ENCODE data around the gene AMELY.

Gene AMELY

GRCh38 chrY:6911253-6911881, at the start of gene AMELY:
Gene AMELY (minus strand): TSS chrY:6911752. CDS start chrY:6872608, 39,144 bp downstream.
- TF ChIP-seq CTCF (IDR thresholded peaks at IDR 0.05; ENCODE audit: extremely low read depth, missing control alignments), result no peak
- DNase-seq (ENCODE audit: low spot score), result no peak

DNA sequence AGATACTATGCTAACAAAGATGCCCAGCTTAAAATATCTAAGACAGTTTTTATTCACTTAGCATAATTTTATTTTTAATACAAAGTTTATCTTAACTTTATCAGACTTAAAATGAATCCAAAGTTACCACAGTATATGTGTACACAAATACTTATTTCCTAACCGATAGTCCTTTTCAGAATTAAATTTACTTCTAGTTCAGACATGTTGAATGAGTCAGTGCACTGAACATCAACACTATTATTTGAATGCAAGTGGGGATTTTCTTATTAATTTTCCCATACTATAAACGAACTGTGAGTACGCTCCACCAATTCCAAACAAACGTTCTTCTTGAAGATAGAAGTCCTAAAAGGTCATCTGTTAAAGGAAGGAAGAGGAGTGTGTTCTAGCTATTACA, 38.4 kb upstream of the AMELY start:
- no peak for TF ChIP-seq CTCF (IDR thresholded peaks at IDR 0.05; ENCODE audit: extremely low read depth, missing control alignments)
- DNase-seq (ENCODE audit: low spot score), result no peak

GRCh38 chrY:6948378-6948777, 36.8 kb upstream of the AMELY start:
- TF ChIP-seq CTCF (IDR thresholded peaks at IDR 0.05; ENCODE audit: extremely low read depth, missing control alignments), result no peak
- DNase-seq (ENCODE audit: low spot score), result no peak

DNA sequence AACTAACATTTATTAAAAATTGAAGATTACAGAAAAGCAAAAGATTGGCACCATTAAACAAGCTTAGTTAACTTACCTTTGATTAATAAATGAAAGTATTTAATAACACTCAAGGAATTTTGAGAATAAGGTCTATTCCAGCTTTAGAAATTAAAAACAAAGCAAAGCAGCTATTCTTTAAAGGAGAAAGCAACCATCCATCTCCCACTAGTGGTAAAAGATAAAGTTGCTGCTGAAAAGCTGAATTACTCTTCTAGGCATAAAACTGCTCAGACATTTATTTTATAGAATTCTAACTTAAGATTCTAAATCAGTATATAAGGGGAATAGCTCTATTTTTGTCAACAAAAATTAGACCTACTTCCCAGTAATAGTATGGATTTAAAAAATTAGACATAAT, 36.1 kb upstream of the AMELY start:
- no peak for DNase-seq (ENCODE audit: low spot score)
- TF ChIP-seq CTCF (IDR thresholded peaks at IDR 0.05; ENCODE audit: extremely low read depth, missing control alignments), result no peak

DNA sequence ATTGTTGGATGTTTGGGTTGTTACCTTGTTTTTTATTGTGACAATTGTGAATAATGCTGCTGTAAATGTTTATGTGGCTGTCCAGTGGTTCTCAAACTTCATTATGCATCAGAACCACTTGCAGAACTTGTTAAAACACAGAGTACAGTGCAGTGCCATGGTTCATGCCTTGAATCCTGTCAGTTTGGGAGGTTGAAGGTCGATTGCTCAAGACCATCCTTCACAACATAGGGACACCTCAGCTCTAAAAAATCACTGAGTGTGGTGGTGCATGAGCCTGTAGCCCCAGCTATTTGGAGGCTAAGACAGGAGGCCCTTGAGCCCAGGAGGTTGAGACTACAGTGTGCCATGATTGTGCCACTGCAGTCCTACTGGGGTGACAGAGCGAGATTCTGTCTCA, 23.9 kb upstream of the AMELY start:
- no peak for DNase-seq (ENCODE audit: low spot score)
- no peak for TF ChIP-seq CTCF (IDR thresholded peaks at IDR 0.05; ENCODE audit: extremely low read depth, missing control alignments)

- no peak for TF ChIP-seq CTCF (IDR thresholded peaks at IDR 0.05; ENCODE audit: extremely low read depth, missing control alignments)
- DNase-seq (ENCODE audit: low spot score), result no peak
Measured at GRCh38 chrY:6931779-6932396, 20.3 kb upstream of the AMELY start.

DNA sequence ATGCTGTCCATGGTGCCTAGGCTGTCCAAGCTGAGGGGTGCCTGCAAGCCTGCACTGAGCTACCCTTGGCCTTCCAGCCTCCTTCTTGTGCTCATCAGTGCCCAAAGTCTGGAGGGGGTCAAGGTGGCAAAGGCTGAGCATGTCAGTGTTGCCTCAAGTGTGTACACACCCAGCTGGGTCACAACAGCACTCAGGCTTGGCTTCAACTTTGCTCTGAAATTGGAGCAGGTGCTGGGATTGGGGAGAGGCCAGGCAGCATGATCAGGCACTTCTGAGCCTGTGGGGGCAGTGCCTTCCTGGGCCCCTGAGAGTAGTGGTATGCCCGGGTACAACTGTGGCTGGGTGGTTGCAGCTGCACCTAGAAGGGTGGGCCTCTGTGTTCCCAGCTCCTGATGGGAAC, 17.7 kb upstream of the AMELY start:
- DNase-seq (ENCODE audit: low spot score), result no peak
- no peak for TF ChIP-seq CTCF (IDR thresholded peaks at IDR 0.05; ENCODE audit: extremely low read depth, missing control alignments)
